CD4-positive, CD25-positive, alpha-beta regulatory T cell (primary cell): ENCODE results near the gene EIF3A. TPM values are rescaled to one million over a fixed set of nuclear protein-coding genes. Genes with fewer than 3 reads are reported as not detected.

Experiments used
- ATAC-seq, 2 donors: fragments of 150-1000 bp; cut with Tn5 transposase; one replicate each; pipeline ENCODE4 v1.10.0; 2021; ENCODE audit warnings: low read depth in 2 of 2, moderate number of reproducible peaks in 2 of 2, moderate library complexity in 1 of 2
- DNase-seq, 3 donors: peaks; one replicate each; pipeline versions ENCODE4 v3.0.0 to v3.0.0-alpha.2; 2012 to 2022; ENCODE audit warnings: mixed read lengths in 1 of 3
- H3K27ac ChIP-seq: one replicate; pipeline ENCODE4 v1.7.0; 2013; ENCODE audit warnings: mild to moderate bottlenecking, low read length; ENCODE audit not compliant: insufficient read depth, poor library complexity, severe bottlenecking
- H3K27me3 ChIP-seq: one replicate; pipeline ENCODE4 v1.7.0; 2013; ENCODE audit warnings: low read length; ENCODE audit not compliant: control insufficient read depth, insufficient read depth
- H3K36me3 ChIP-seq: one replicate; pipeline ENCODE4 v1.7.0; 2013; ENCODE audit warnings: mild to moderate bottlenecking, low read length, moderate library complexity; ENCODE audit not compliant: control insufficient read depth, insufficient read depth
- H3K4me1 ChIP-seq: 2 replicates; pipeline ENCODE4 v1.7.0; 2013; ENCODE audit warnings: mild to moderate bottlenecking, low read length; ENCODE audit not compliant: insufficient read depth, control insufficient read depth, poor library complexity, severe bottlenecking
- H3K4me3 ChIP-seq: one replicate; pipeline ENCODE4 v1.7.0; 2013; ENCODE audit warnings: low read depth, mild to moderate bottlenecking, low read length, moderate library complexity
- H3K9me3 ChIP-seq, 2 experiments: 1 replicate in 1 of 2; 2 replicates in 1 of 2; pipeline ENCODE4 v1.7.0; 2013; ENCODE audit warnings: low read length in 2 of 2, mild to moderate bottlenecking in 1 of 2, moderate library complexity in 1 of 2; ENCODE audit not compliant: control insufficient read depth in 2 of 2
- H3K27ac Mint-ChIP-seq, 3 donors: one replicate each; pipeline ENCODE4 v1.8.0; 2020 to 2022; ENCODE audit warnings: mild to moderate bottlenecking in 3 of 3, mixed read lengths in 3 of 3, moderate library complexity in 2 of 3
- H3K27me3 Mint-ChIP-seq: one replicate; pipeline ENCODE4 v1.8.0; 2022; ENCODE audit warnings: mild to moderate bottlenecking, mixed read lengths
- H3K36me3 Mint-ChIP-seq: one replicate; pipeline ENCODE4 v1.8.0; 2020; ENCODE audit warnings: mixed read lengths
- H3K4me1 Mint-ChIP-seq, 4 donors: one replicate each; pipeline ENCODE4 v1.8.0; 2020 to 2022; ENCODE audit warnings: mixed read lengths in 4 of 4, mild to moderate bottlenecking in 1 of 4
- H3K4me3 Mint-ChIP-seq, 4 donors: one replicate each; pipeline ENCODE4 v1.8.0; 2020 to 2022; ENCODE audit warnings: mild to moderate bottlenecking in 4 of 4, mixed read lengths in 4 of 4, moderate library complexity in 3 of 4
- H3K9me3 Mint-ChIP-seq, 7 donors: one replicate each; pipeline ENCODE4 v1.8.0; 2020 to 2022; ENCODE audit warnings: mixed read lengths in 7 of 7, mild to moderate bottlenecking in 3 of 7, moderate library complexity in 2 of 7
- polyA plus RNA-seq, 4 donors: library from polyadenylated mRNA; unstranded; fragments of 300-500 nt; fragmentation: Illumina TruSeq; gene quantifications; one replicate each; pipeline ENCODE4 v1.2.3, GENCODE V29; 2021
- total RNA-seq: library from RNA; stranded (reverse); gene quantifications from one replicate; pipeline ENCODE4 v1.2.3, GENCODE V29; 2022

EIF3A gene
- total and polyA plus RNA-seq, 5 donors from 2014 or later = 66.4 to 203 (median 69.5) TPM

DNA sequence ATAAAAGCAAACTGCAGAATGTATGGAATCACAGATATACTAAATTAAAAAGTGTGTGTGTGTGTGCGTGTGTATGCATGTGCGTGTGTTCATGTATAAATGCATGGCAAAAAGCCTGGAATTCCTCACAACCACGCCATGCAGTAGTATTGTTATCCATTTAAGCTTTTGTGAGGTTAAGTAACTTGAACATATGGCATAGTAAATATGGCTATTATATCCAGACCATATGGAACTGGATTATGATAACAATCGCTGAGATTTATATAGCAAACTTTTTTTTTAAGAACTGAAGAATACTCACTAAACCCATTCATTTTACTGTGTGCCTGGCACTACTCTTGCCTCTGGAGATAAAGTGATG is 73.4 kb downstream of the EIF3A start:
- ATAC-seq (no peak), DNase-seq (no peak)
- no peak overlapping the region for H3K4me3 Mint-ChIP-seq
- peaks cover 5% of the 10 kb centered on the region for H3K27me3 ChIP-seq
- H3K4me1 ChIP-seq = no peaks in the 10 kb centered on the region
- H3K9me3 Mint-ChIP-seq = no peaks in the 10 kb centered on the region
- H3K27ac ChIP-seq = no peak overlapping the region
- no peak overlapping the region for H3K4me3 ChIP-seq
- no peaks in the 10 kb centered on the region for H3K36me3 ChIP-seq
- H3K27ac Mint-ChIP-seq = no peak overlapping the region
- H3K4me1 Mint-ChIP-seq = no peaks in the 10 kb centered on the region
- peaks cover 42% of the 10 kb centered on the region for H3K27me3 Mint-ChIP-seq
- no peaks in the 10 kb centered on the region for H3K9me3 ChIP-seq
- no peaks in the 10 kb centered on the region for H3K36me3 Mint-ChIP-seq

DNA sequence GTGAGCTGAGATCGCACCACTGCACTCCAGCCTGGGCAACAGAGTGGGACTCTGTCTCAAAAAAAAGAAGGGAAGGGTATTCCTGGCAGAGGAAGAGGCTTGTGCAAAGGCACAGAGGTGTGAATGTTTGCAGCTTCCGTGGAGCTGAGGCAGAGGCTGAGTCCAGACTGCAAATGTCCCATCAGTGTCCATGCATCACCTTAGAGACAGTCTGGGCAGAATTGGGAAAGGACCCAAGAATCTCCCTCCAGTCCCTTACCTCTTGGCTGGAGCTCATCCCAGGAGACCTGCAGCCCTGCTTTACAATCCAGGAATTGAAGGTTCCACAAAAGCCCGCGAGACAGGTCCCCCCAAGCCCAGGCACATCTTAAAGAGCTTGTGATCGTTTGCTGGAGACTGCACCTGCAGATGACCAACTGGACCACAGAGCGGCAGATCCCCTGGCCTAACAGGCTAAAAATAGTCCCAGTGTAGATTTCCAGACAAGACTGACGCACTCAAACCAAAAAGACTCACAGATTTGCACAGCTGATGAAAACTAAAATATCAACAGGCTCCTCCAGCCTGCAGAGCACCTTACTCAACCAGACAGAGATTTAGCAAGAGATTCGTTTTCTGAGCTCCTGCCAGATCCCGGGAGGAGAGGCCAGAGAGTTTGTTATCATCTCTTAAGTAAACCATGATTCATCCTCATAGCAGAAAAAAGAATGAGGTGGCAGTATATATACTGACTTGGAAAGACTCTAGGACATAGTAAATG is 74.0 kb downstream of the EIF3A start:
- no peak for ATAC-seq
- no peaks in the 10 kb centered on the region for H3K9me3 Mint-ChIP-seq
- H3K27me3 ChIP-seq = peaks cover 5% of the 10 kb centered on the region
- no peak overlapping the region for H3K27ac ChIP-seq
- H3K27ac Mint-ChIP-seq = no peak overlapping the region
- no peaks in the 10 kb centered on the region for H3K36me3 ChIP-seq
- no peaks in the 10 kb centered on the region for H3K9me3 ChIP-seq
- no peaks in the 10 kb centered on the region for H3K4me1 Mint-ChIP-seq
- H3K4me1 ChIP-seq = no peaks in the 10 kb centered on the region
- no peaks in the 10 kb centered on the region for H3K36me3 Mint-ChIP-seq
- no peak overlapping the region for H3K4me3 ChIP-seq
- H3K4me3 Mint-ChIP-seq = no peak overlapping the region
- H3K27me3 Mint-ChIP-seq = peaks cover 42% of the 10 kb centered on the region
- DNase-seq = no peak

DNA sequence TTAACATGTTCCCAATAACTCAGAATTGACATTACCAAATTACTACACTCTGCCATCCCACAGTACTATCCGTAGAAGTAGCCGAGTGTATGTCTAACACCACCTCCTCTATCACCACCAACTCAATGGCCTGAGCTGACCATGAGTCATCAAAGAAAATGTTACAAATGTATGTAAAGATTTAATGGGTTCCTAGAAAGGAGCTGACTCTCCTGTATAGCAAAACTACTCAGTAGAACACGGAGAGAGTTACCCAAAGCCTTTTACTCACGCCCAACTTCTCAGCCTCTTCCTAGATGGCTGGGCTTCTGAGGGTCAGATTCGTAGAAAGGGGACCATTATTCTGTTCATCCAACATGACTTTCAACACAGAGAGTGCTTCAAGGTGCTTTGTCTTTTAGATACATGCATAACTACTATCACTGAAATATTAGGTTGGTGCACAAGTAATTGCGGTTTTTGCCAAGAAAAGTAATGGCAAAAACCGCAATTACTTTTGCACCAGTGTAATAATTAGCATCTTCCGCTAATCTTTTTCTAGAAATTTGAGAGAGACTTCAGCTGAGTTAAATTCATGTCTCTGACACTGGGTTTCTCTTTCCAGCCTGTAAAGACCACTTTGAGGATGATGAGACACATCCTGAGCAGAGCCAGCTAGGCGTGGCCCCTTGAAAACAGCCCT is 75.1 kb downstream of the EIF3A start:
- H3K36me3 Mint-ChIP-seq = no peaks in the 10 kb centered on the region
- H3K27ac ChIP-seq = no peak overlapping the region
- H3K27me3 ChIP-seq = peaks cover 2% of the 10 kb centered on the region
- no peaks in the 10 kb centered on the region for H3K4me1 Mint-ChIP-seq
- DNase-seq (no peak), ATAC-seq (no peak)
- H3K4me3 ChIP-seq = no peak overlapping the region
- no peaks in the 10 kb centered on the region for H3K9me3 Mint-ChIP-seq
- no peaks in the 10 kb centered on the region for H3K4me1 ChIP-seq
- peaks cover 42% of the 10 kb centered on the region for H3K27me3 Mint-ChIP-seq
- no peaks in the 10 kb centered on the region for H3K9me3 ChIP-seq
- H3K27ac Mint-ChIP-seq = no peak overlapping the region
- no peaks in the 10 kb centered on the region for H3K36me3 ChIP-seq
- no peak overlapping the region for H3K4me3 Mint-ChIP-seq

DNA sequence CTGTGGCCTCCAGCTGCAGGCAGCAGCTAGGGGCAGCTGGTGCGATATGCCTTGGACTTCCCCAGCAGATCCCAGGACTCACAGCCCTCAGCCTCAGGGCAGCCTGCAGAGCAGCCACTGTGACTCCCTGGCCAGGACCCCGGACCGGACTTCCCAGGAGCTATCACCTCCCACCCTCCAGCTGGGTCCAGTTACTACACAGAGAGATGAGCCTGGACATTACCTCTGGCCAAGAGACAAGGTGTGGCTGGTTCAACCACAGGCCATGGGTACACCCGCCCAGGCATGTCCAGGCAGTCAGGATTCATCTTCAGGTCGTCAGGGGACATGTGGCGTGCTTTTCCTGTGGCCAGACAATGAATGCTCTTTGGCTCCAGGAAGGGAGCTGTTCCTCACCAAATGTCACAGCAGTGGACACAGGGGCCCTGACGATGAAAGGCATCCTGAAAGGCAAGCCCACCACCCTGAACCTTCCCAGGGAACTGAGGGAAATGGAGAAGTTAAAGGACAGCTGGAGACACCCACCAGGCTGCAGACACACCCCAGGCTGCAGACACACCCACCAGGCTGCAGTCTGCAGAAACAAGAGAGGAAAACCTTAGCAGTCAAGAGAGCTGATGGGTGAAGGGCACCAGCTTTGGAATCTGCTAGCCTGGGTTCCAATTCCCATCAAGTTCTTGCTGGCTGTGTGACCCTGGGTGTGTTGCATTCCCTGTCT is 76.9 kb downstream of the EIF3A start:
- Mint-ChIP-seq H3K9me3 (no peaks in the 10 kb centered on the region), H3K4me3 (no peak overlapping the region), H3K27me3 (peaks cover 45% of the 10 kb centered on the region), H3K36me3 (no peaks in the 10 kb centered on the region), H3K27ac (no peak overlapping the region), H3K4me1 (no peaks in the 10 kb centered on the region)
- ATAC-seq (no peak), DNase-seq (no peak)
- no peaks in the 10 kb centered on the region for H3K36me3 ChIP-seq
- H3K27me3 ChIP-seq = peaks cover 2% of the 10 kb centered on the region
- H3K4me3 ChIP-seq = no peak overlapping the region
- no peaks in the 10 kb centered on the region for H3K4me1 ChIP-seq
- no peak overlapping the region for H3K27ac ChIP-seq
- H3K9me3 ChIP-seq = no peaks in the 10 kb centered on the region

DNA sequence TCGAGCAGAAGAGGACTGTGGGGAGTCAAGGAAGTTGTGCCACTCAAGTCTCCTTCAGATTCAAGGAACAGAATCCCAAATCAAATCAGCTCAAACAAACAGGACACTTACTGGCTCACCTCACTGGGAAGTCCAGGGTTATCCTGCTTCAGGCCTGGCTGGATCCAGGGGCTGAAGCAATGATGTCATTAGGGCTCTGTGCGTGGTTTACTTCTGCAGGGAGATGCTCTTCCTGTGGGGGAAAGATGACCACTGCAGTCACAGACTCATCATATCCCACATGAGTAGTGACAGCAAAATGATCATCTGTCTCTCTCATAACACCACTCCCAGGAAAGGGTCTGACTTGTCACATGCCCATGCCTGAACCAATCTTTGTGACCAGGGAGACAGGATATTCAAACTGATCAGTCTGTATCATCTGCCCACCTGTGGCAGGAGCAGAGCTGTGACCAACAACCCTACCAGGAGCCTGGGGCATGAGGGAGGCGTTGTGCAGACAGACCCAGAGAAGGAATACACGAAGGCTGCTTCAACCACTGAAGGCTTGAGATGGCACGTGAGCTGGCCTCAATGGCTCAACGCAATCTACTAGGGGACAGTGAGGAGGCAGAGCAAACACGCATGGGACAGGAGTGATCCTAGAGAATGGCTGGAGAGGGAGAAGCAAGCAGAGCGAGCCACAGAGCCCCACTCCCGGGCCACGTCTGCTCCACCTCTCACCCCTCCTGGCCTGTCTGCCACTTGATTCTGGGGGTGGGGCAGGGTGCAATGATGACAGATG is 78.7 kb downstream of the EIF3A start:
- DNase-seq (no peak), ATAC-seq (no peak)
- Mint-ChIP-seq H3K4me1 (no peaks in the 10 kb centered on the region), H3K27ac (no peak overlapping the region), H3K27me3 (peaks cover 54% of the 10 kb centered on the region), H3K9me3 (no peaks in the 10 kb centered on the region), H3K4me3 (no peak overlapping the region), H3K36me3 (no peaks in the 10 kb centered on the region)
- Histone ChIP-seq H3K9me3 (no peaks in the 10 kb centered on the region), H3K4me3 (no peak overlapping the region), H3K36me3 (no peaks in the 10 kb centered on the region), H3K27me3 (no peaks in the 10 kb centered on the region), H3K27ac (no peak overlapping the region), H3K4me1 (no peaks in the 10 kb centered on the region)

DNA sequence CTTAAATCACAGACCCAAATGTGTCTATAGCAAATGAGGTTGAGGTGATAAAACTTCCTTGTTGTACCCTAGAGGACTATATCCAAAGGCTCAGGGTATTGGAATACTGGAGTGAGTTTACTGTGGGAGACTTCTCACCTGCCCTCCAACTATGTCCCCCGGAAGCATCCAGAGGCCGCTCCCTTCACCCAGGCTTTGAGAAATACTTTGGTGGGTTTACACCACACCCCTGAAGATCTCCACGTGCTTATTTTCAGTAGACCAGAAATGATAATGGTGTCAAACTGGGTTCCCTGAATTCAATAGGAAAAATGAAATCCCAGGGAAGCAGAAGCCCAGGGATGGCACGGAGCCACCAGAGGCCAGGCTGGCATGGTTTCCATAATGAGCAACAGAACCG is 82.4 kb downstream of the EIF3A start:
- Mint-ChIP-seq H3K27ac (no peak overlapping the region), H3K36me3 (no peaks in the 10 kb centered on the region), H3K9me3 (no peaks in the 10 kb centered on the region), H3K27me3 (peaks cover 40% of the 10 kb centered on the region), H3K4me1 (no peaks in the 10 kb centered on the region), H3K4me3 (no peak overlapping the region)
- no peaks in the 10 kb centered on the region for H3K4me1 ChIP-seq
- DNase-seq (no peak), ATAC-seq (no peak)
- no peaks in the 10 kb centered on the region for H3K36me3 ChIP-seq
- no peaks in the 10 kb centered on the region for H3K9me3 ChIP-seq
- H3K27ac ChIP-seq = no peak overlapping the region
- no peaks in the 10 kb centered on the region for H3K27me3 ChIP-seq
- H3K4me3 ChIP-seq = no peak overlapping the region

DNA sequence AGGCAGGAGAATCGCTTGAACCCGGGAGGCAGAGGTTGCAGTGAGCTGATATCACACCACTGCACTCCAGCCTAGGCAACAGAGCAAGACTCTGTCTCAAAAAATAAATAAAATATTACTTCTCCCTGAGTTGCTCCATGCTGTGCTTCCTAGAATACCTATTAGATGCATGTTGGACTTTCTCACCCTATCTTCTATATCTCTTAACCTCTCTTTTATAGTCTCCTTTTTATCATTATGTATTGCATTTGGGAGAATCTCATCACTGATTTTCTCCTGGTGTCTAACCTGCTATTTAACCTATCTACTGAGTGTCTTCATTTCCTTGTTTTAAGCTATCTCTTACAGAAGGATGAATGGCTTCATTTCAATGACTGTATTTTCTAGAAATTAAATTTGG is 83.2 kb downstream of the EIF3A start:
- H3K36me3 ChIP-seq = no peaks in the 10 kb centered on the region
- no peaks in the 10 kb centered on the region for H3K27me3 ChIP-seq
- Mint-ChIP-seq H3K4me1 (no peaks in the 10 kb centered on the region), H3K36me3 (no peaks in the 10 kb centered on the region), H3K27ac (no peak overlapping the region), H3K4me3 (no peak overlapping the region), H3K9me3 (no peaks in the 10 kb centered on the region), H3K27me3 (peaks cover 44% of the 10 kb centered on the region)
- H3K27ac ChIP-seq = no peak overlapping the region
- no peak for ATAC-seq
- DNase-seq = no peak
- H3K4me1 ChIP-seq = no peaks in the 10 kb centered on the region
- no peak overlapping the region for H3K4me3 ChIP-seq
- H3K9me3 ChIP-seq = no peaks in the 10 kb centered on the region
